HuH-7 (cell line): Measurements from ENCODE around the gene S100A13.

Experiments used
- DNase-seq: peaks from one replicate; pipeline ENCODE4 v3.0.0; 2011; ENCODE audit warnings: low spot score

The S100A13 gene

GRCh38 chr1:153626477-153626903, 815 bp downstream of the S100A13 start:
- DNase-seq, result no peak

- DNase-seq, result no peak
Observed at GRCh38 chr1:153624965-153625611, 2.2 kb downstream of the S100A13 start.

GRCh38 chr1:153623101-153623500, 4.2 kb downstream of the S100A13 start:
- no peak for DNase-seq

GRCh38 chr1:153619171-153619570, 8.1 kb downstream of the S100A13 start:
- DNase-seq, result no peak

GRCh38 chr1:153617663-153618062, 9.6 kb downstream of the S100A13 start:
- no peak for DNase-seq

- DNase-seq, result no peak
Observed at GRCh38 chr1:153616917-153617311, 10.4 kb downstream of the S100A13 start.

- no peak for DNase-seq
Observed at GRCh38 chr1:153616144-153616916, 11.0 kb downstream of the S100A13 start, which contains the start of gene S100A14. TSS of gene S100A14 (minus strand) at chr1:153616325. CDS start at chr1:153615858, 467 bp downstream.

GRCh38 chr1:153615406-153615805, 11.9 kb downstream of the S100A13 start:
- DNase-seq, result no peak

- DNase-seq, result no peak
Observed at GRCh38 chr1:153614906-153615305, 12.4 kb downstream of the S100A13 start.

- no peak for DNase-seq
Observed at GRCh38 chr1:153614189-153614900, 13.0 kb downstream of the S100A13 start.

GRCh38 chr1:153613406-153613805, 13.9 kb downstream of the S100A13 start:
- no peak for DNase-seq

GRCh38 chr1:153612755-153613331, 14.5 kb downstream of the S100A13 start, which contains the start of gene S100A16:
TSS of gene S100A16 (minus strand) at chr1:153613137. CDS start at chr1:153608151, 4,986 bp downstream.
- peak; percentile 56 for DNase-seq

- no peak for DNase-seq
Observed at GRCh38 chr1:153612111-153612754, 15.1 kb downstream of the S100A13 start.

- DNase-seq, result no peak
Observed at GRCh38 chr1:153611356-153611755, 15.9 kb downstream of the S100A13 start.

GRCh38 chr1:153610811-153611301, 16.4 kb downstream of the S100A13 start:
- no peak for DNase-seq

GRCh38 chr1:153610334-153610733, 17.0 kb downstream of the S100A13 start:
- no peak for DNase-seq

- DNase-seq, result no peak
Observed at GRCh38 chr1:153609585-153609907, 17.8 kb downstream of the S100A13 start.

GRCh38 chr1:153608742-153609584, 18.3 kb downstream of the S100A13 start:
- peak; percentile 42 for DNase-seq

- no peak for DNase-seq
Observed at GRCh38 chr1:153608089-153608682, 19.1 kb downstream of the S100A13 start.

GRCh38 chr1:153607381-153607780, 19.9 kb downstream of the S100A13 start:
- DNase-seq, result no peak
